PFSK-1 (cell line): ENCODE data around the gene HNF4A.

Experiments used
- POLR2AphosphoS5 ChIP-seq: IDR thresholded peaks from 2 replicates; pipeline ENCODE4 v1.6.1; 2012; ENCODE audit warnings: low read depth, mild to moderate bottlenecking, control low read depth, low read length, moderate library complexity
- REST ChIP-seq, 2 experiments: IDR thresholded peaks; 2 replicates each; pipeline versions ENCODE4 v1.6.1 to v1.8.0; 2011 to 2012; ENCODE audit warnings: low read depth in 2 of 2, low read length in 2 of 2, control low read depth in 1 of 2, inconsistent platforms in 1 of 2, mild to moderate bottlenecking in 1 of 2, moderate library complexity in 1 of 2; ENCODE audit not compliant: insufficient read depth in 1 of 2
- SIN3A ChIP-seq: IDR thresholded peaks from 2 replicates; pipeline ENCODE4 v1.6.1; 2012; ENCODE audit warnings: mild to moderate bottlenecking, low read length, moderate library complexity, borderline replicate concordance; ENCODE audit not compliant: insufficient read depth

DNA sequence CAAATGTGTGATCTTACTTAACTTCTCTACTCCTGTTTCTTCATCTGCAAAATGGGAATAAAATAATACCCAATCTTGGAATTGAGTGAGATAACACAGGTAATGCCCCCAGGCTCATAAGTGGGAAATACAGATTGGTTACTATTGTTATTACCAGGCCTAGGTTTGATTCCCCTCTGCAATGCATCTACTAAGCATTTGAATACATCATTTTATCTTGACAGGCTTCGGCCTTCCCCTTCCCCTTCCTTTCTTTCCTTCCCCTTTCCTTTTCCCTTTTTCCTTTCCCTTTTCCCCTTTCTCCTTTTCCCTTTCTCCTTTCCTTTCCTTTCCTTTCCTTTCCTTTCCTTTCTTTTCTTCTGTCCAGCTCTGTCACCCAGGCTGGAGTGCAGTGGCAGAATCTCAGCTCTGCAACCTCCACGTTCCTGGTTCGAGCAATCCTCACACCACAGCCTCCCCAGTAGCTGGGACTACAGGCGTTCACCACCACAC lies 7.3 kb upstream of the HNF4A start:
- no peak for TF ChIP-seq POLR2AphosphoS5
- no peak for TF ChIP-seq REST (IDR thresholded peaks at IDR 0.05; ENCODE audit: insufficient read depth in 1 of 2, low read depth in 2 of 2, low read length in 2 of 2)
- no peak for TF ChIP-seq SIN3A
